ENCODE measurements around the gene CDY1.
"Not testable (repeated sequence)": the region's sequence is repeated elsewhere in the genome, so short reads cannot be mapped to it uniquely, and the experiment has no call there.

The CDY1 gene

GRCh38 chrY:25621817-25622216, at the start of gene CDY1:
Gene CDY1 (plus strand): TSS chrY:25622117. CDS start chrY:25622443, 326 bp downstream.
- not testable (repeated sequence) for DNase-seq (ENCODE audit: low spot score)

- not testable (repeated sequence) for DNase-seq (ENCODE audit: low spot score)
Observed at GRCh38 chrY:25593336-25593735, 28.6 kb upstream of the CDY1 start.

- not testable (repeated sequence) for DNase-seq (ENCODE audit: low spot score)
Observed at GRCh38 chrY:25620209-25620608, 1.7 kb upstream of the CDY1 start.

- DNase-seq (ENCODE audit: low spot score) = not testable (repeated sequence)
Observed at GRCh38 chrY:25626524-25626923, 4.6 kb downstream of the CDY1 start.

- DNase-seq (ENCODE audit: low spot score) = not testable (repeated sequence)
Observed at GRCh38 chrY:25630383-25631112, 8.6 kb downstream of the CDY1 start.

GRCh38 chrY:25639852-25640251, 17.9 kb downstream of the CDY1 start:
- DNase-seq (ENCODE audit: low spot score) = not testable (repeated sequence)

GRCh38 chrY:25643024-25643915, 21.4 kb downstream of the CDY1 start:
- not testable (repeated sequence) for DNase-seq (ENCODE audit: low spot score)
